Muscle of back (tissue), 11 donors: Measurements from ENCODE around the gene MEPCE. TPM values are rescaled to one million over a fixed set of nuclear protein-coding genes. Genes with fewer than 3 reads are reported as not detected.

Source experiments
- DNase-seq, 3 donors: peaks; one replicate each; pipeline versions ENCODE4 v3.0.0 to v3.0.0-alpha.2; 2013
- polyA plus RNA-seq, 10 donors: library from polyadenylated mRNA; unstranded; fragments of 120-200 nt; gene quantifications; one replicate each; pipeline ENCODE4 v1.2.1, GENCODE V29; 2013; ENCODE audit not compliant: insufficient read length in 10 of 10

The MEPCE gene
- polyA plus RNA-seq, 10 donors = 25.2 to 38.4 (median 33.6) TPM

DNA sequence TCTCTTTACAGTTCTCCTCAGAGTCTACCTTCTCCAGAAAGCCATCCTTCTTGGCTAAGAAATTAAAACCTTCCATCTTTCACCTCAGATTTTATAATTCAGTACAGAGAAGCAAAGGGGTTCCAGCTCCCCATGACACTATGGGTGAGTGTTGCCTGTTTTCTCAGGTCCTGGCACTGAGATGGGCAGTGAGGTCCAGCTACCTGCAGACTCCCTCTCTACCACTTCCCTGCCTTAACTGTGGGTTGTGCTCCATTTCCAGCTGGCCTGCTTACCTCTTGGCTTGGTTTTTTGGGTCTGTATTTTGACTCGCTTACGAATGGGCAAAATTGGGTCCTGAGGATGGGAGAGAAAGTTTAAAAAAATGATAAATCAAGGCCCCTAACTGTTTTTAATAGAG, 27.4 kb upstream of the MEPCE start:
- no peak for DNase-seq

DNA sequence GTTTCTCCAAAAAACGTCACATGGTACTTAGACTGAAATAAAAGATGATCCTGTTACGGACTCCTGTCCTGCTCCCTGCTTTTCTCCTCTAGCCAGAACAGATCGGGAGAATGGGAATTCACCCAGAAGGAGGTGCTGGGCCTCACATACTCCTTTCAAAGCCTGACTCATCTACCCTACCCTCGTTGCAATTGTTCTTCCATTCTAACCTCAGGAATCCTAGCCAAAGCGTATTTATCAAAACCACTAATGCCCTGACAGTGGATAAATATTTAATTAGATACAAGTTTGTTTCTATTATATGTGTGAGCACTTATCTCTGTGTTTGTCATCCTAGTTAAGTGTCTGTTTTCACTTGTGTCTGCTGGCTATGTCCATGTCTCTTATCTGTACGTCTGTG, 22.9 kb upstream of the MEPCE start:
- no peak for DNase-seq

DNA sequence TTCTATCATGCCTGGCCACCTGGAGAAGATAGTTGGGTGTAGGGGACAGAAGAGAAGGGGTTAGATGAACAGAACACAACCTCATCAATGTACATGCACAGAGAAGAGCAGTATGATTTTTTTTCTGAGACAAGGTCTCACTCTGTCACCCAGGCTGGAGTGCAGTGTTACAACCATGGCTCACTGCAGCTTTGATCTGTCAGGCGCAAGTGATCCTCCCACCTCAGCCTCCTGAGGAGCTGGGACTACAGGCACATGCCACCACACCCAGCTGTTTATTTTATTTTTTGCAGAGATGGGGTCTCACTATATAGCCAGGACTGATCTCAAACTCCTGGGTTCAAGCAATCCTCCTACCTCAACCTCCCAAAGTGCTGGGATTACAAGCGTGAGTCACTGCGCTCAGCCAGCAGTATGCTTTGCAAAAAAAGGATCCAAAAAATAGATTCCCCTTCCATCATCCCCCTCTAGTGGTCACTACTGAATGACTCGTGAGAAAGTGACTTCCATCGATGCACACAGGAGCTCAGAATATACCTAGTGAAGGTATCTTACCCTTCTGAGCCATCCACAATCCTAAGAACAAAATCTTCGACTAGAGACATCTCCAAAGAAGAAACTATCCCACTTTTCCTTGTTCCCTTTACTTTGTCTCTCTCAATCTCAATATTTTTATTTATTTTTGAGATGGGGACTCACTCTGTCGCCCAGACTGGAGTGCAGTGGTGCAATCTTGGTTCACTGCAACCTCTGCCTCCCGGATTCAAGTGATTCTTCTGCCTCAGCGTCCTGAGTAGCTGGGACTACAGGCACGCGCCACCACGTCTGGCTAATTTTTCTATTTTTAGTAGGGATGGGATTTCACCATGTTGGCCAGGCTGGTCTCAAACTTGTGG, 22.1 kb upstream of the MEPCE start:
- DNase-seq = peak; percentile 62 to 81 (median 64)

DNA sequence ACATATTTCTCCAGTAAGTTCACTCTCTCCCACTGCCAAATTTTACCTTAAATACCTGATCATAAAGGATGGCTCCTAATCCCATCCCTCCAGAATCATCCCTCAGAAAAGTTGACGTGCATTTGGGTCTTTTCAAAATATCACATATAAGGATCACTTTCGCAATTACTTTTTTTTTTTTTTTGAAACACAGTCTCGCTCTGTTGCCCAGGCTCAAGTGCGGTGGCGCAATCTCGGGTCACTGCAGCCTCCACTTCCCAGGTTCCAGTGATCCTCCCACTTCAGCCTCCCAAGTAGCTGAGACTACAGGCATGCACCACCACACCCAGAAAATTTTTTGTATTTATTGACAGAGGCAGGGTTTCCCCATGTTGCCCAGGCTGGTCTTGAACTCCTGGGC, 18.5 kb upstream of the MEPCE start:
- no peak for DNase-seq

DNA sequence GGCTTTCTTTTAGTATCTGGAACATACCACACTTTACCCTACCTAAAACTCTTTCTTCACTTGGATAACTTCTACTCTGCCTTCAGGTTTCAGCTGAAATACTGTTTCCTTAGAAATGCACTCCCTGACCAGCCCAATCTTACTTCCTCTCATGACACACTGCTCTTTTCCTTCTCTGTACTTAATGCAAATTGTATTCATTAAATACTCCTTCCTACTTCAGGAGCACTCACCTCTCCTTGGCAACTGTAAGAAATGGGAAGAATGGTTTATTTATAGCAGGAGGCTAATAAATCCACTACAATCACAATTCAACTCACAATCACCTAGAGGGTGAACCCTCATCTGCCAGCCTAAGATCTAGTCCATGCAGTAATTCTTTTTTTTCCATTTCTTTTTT, 16.3 kb upstream of the MEPCE start:
- DNase-seq = no peak

DNA sequence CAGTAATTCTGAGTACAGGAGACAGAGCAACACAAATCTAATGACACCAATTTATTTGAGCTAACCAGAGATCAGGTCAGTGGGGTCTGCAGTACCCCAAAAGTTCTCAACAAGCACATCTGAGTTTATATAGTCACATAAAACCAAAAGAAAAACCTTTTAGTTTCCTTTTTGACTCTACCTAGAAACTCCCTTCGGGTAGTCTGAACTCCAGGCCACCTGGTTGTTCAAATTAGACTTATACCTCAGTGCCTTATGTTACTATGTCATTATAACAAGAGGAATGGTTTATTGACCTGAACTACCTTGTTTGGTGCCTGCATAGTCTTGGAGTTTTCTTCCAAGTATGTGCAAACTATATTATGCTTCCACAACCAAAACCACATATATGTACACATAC, 15.7 kb upstream of the MEPCE start:
- DNase-seq = no peak

DNA sequence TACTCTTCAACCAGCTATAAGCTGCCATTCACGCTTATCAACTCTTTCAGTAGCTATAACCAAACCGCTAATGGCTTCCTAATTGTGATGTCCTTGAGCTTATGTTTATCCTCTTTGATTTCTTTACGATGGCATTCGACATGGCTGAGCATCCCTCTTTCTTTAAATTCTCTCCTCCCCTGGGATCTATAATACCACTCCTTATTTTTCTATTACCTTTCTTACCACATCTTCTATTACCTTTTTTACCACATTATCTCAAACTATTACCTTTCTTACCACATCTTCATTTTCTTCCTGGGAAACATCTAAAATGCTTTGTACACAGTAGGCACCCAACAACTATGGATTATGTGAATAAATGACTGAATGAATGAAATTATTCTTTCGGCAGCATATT, 14.2 kb upstream of the MEPCE start:
- DNase-seq = no peak

DNA sequence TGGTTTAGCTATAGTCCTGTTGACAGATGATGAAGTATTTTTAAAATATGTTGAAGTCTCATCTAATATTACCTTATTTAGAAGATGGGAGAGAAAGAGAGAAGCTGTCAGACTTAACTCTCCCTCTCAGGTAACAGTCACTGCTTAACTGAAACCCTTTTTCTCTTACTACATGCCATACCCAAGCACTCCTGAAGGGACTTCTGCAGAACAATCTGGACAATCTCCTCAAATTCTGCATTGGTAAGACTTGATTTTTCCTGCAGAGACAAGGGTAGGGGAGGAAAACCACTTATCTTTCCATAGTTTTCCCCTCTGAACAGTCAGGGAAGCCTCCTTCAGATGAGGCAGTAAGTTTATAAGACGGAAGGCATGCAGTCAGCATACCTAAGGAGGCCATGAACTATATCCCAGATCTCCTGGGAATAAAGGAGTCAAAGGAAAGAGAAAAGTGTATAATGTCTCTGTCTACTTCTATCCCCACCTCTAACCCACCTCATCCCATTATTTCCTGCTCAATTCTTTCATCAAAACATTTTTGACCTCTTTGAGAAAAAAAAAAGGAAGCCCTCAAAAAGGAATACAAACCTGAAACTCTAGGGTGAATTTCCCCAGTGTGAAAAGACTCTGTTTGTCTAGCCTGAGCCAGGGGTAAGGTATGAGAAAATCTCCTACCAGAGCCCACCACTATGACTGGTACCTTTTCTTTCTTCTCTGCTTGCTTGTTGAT, 10.5 kb upstream of the MEPCE start:
- DNase-seq = no peak

DNA sequence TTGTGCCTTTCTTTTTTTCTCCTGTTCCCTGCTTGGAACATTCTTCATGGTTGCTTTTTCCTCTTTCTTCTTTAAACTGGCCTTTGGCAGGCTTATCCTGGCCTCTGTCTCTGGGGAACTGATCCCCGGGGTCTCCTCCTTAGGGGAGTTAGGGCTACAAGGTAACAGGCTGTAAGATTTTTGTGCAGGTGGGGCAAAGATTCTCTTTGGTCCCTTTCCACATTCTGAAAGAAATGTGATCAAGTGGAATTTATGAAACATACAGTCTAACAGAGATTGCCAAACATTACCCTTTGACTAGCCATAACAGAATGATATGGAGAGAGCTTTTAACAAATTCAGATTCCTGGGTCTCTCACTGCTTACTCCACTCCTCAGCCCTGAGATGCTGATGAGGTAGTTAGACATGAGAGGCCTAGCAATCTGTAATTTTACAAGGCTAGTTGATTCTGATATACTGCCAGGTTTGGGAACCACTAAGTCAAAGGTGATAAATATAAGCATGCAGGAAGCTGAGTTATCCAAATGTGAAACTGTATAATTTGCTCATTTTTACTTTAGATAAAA, 9.9 kb upstream of the MEPCE start:
- DNase-seq = no peak

DNA sequence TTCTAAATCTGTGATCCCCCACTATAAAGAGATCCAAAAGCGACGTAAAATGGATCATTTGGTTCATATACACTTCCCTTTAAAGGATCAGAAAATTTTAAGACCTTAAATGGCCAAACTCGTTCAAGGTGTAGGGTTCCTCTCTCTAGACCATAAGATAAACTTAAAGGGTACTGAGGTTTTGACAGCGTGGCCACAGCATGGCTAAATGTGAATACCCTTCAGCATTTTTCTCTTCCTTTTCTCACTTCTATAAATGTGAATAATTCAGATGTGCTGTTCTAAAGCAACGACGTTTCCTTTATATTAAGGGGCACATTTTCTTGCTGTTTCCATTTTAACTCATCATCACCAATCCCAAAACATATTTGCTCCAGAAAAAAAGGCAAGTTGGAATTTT, 6.3 kb upstream of the MEPCE start:
- DNase-seq = no peak

DNA sequence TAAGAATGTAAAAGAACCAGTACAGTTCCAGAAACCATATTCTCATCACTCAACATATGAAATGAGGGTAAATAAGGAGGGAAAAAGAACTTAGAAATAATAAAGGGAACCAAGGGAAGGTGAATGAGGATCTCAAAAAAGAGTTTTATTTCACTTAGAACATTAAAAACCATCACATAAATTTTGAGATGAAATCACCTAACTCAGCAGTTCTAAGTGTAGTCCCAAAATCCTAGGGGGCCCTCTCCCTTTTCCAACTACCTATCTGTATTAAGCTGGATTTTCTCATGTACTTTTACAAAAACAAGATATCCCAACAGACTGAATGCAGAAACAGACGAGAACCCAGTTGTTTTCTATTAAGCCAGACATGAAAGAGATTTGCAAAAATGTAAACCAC, 4.3 kb upstream of the MEPCE start:
- DNase-seq = no peak

DNA sequence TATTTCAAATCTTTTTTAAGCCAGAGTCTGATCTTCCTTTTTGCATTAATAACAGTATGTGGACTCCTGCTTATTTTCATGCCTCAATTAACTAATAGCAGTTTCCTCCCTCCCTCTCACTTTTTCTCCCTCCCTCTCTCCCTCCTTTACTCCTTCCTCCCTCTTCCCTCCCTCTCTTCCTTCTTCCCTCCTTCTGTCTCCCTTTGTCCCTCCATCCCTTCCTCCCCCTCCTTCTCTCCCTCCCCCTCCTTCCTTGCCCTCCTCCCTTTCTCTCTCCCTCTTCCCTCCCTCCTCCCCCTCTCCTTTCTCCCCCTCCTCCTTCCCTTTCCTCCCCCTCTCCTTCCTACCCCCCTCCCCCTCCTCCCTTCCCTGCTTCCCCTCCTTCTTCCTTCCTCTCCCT, 3.1 kb upstream of the MEPCE start:
- no peak for DNase-seq

DNA sequence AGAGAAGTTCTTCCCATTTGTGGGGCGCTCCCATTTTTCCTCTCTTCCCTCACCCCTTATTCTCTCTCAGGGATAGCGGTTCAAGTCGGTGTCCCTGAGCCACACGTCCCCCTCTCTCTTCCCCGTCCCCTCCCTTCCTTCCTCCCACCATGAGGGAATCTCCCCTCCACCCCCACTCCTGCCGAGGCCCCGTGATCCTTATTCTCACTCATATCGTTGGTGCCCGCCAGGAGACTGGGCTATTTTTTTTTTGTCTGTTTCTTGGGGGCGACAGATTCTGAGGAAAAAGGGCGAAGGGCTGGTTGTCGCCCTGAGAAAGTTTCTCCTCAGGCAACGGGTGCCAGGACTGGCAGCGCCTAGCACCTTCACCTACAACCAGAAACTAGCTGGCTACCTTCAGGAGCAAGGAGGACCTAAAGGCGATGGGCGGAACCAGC, 1.9 kb upstream of the MEPCE start:
- no peak for DNase-seq

DNA sequence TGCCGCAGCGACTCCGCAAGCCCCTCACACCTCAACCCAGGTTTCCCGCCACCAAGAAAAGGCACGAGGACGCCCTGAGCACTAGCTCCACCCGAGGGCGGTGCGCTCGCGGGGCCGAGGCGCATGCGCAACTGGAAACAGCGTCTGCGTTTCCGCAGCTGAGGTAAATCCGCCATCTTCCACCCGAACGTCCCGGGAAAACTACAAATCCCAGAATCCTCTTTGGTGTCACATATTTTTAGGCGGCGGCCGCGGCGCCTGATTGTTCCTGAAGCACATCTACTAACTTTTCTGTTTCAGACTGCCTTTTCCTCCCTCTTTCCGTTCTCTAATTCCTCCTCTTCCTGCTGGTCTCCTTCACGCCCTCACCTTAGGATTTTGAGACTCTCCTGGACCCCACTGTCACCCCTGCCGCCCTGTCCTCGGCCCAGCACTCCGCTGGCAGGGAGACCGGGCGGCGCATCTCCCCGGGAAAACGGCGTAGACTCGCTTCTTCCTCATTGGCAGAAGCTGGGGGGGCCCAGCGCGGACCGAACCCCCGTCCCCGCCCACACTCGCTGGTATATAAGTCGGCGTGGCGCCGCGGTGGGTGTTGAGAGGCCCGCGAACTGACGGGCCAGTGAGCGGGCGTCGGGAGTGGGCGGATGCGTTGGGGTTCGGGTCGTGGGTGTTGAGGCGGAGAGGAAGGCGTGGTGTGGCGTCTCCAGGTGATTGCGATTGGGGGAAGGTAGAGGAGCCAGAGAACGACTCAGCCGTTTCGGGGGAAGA, 1.2 kb upstream of the MEPCE start, which contains the start of gene ZCWPW1:
Gene ZCWPW1 (minus strand): TSS at position 505 of the 768 bp plus-strand sequence. CDS start 8,054 bp downstream, outside the sequence.
- DNase-seq = peak; percentile 98 to 99 (median 98)

DNA sequence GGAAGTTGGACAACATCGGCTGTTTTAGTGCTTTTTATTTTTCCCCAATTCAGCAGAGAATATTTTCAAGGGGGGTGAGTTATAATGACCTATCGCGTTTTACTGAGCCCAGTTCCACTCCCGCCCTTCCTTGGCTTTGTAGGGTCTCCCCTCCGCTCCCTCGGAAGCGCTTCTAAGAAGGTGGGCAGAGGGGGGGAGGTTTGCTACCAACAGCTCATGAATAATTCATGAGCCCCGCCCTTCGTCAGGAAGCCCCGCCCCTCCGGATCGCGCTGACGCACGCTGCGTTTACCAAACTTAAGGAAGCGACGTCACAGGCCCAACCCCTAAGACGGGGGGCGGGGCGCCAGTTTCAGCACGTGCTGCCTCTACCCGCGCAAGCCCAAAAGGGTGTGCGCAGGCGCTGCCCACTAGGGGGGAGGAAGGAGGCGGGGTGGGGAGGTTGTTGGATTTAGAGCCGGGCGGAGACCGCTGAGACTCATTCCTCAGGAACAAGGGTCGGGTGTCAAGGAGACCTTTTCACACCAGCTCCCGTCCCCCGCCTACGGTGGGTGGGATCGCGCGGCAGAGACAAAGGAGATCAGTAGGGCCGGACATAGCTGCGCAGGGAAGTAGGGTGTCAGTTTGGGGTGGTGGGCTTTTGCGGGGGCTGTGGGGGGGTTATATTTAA, 529 bp upstream of the MEPCE start:
- peak; percentile 100 for DNase-seq

DNA sequence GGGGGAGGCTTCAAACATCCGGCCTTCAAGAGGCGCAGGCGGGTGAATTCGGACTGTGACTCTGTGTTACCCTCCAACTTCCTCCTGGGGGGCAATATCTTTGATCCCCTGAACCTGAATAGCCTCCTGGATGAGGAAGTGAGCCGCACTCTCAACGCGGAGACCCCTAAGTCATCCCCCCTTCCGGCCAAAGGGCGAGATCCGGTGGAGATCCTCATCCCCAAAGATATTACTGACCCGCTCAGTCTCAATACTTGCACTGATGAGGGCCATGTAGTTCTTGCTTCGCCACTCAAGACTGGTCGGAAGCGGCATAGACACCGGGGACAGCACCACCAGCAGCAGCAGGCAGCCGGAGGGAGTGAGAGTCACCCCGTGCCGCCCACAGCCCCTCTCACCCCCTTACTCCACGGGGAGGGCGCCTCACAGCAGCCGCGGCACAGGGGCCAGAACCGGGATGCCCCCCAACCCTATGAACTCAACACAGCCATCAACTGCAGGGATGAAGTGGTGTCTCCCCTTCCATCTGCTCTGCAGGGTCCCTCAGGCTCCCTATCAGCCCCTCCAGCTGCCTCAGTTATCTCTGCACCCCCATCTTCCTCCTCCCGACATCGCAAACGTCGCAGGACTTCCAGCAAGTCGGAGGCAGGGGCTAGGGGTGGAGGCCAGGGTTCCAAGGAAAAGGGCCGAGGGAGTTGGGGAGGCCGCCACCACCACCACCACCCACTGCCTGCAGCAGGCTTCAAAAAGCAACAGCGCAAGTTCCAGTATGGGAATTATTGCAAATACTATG, 1.1 kb downstream of the MEPCE start:
- no peak for DNase-seq

DNA sequence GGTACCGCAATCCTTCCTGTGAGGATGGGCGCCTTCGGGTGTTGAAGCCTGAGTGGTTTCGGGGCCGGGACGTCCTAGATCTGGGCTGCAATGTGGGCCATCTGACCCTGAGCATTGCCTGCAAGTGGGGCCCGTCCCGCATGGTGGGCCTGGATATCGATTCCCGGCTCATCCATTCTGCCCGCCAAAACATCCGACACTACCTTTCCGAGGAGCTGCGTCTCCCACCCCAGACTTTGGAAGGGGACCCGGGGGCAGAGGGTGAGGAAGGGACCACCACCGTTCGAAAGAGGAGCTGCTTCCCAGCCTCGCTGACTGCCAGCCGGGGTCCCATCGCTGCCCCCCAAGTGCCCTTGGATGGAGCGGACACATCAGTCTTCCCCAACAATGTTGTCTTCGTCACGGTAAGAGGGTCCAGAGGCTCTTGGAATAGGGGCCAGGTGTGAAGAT, 1.7 kb downstream of the MEPCE start:
- no peak for DNase-seq

DNA sequence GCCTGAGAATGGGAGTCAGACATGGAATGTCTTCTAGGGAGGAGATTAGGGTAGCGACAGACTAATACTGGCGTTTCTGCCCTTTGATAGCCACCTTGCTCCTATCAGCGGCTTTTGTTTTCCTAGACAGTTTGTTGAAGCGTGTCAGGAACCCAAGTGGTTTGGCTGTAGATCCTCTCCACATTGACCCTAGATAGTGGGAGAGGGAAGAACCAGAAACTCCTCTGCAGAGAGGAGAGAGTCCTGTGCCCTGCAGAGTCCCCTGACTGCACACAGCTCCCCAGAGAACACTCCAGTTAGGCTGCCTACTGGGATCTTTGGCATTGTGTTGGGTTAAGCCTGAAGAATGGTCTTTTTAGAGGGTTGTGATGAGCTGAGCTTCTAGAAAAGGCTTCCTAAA, 2.4 kb downstream of the MEPCE start:
- no peak for DNase-seq

DNA sequence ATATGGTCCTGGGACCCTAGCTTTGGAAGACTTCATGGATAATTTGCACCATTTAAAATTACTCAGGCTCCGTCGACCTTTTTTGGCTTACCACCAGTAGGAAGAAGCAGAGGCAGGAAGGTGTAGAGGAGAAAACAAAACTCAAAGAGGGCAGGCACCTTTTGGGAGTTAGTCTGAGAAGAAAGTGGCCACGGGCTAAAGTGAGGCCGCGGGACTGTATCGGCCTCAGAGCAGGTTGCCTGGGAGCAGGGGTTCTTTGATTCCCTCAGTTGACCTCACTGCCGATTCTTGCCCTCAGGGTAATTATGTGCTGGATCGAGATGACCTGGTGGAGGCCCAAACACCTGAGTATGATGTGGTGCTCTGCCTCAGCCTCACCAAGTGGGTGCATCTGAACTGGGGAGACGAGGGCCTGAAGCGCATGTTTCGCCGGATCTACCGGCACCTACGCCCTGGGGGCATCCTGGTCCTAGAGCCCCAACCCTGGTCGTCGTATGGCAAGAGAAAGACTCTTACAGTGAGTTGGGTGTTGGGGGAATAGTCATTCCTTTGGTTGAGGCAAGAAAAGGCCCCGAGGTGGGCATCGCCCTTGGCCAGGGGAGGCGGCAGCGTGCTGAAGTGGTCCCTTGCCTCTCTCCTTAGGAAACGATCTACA, 3.1 kb downstream of the MEPCE start:
- no peak for DNase-seq

DNA sequence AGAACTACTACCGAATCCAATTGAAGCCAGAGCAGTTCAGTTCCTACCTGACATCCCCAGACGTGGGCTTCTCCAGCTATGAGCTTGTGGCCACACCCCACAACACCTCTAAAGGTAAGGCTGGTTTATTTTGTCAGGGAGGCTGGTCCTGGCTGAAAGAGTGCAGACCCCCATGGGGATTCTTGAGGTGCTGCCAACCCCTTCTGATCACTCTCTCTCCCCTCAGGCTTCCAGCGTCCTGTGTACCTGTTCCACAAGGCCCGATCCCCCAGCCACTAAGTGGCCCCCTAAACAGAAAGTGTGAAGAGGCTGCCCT, 3.6 kb downstream of the MEPCE start:
- no peak for DNase-seq
